ENCODE measurements around the gene RPS6KA5. TPM values are rescaled to one million over a fixed set of nuclear protein-coding genes. Genes with fewer than 3 reads are reported as not detected.

Gene RPS6KA5
- total and polyA plus RNA-seq, 9 of the 15 experiments (the other 6 are each of a cell fraction or from before 2014, with no cell fraction given): 0.88 to 7.7 (median 4.7) TPM

DNA sequence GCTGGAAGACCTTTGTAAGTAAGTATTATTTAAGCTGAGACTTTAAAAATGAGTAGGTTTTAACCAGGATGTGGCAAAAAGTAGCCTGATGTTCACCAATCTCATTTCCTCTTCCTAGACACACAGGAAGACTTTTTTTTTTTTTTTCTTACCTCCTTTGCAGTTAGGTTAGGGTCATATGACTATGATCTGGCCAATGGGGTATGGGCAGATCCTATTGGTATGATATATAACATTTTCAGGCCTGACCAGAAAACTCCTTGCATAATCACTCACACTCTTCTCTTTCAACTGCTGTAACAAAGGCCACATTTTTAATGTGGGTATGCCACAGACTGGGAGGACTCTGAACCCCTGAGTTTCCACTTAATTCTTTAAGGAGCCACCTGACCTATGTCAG lies 2.7 kb upstream of the RPS6KA5 start (continued):
- TF ChIP-seq, protein P1, sequence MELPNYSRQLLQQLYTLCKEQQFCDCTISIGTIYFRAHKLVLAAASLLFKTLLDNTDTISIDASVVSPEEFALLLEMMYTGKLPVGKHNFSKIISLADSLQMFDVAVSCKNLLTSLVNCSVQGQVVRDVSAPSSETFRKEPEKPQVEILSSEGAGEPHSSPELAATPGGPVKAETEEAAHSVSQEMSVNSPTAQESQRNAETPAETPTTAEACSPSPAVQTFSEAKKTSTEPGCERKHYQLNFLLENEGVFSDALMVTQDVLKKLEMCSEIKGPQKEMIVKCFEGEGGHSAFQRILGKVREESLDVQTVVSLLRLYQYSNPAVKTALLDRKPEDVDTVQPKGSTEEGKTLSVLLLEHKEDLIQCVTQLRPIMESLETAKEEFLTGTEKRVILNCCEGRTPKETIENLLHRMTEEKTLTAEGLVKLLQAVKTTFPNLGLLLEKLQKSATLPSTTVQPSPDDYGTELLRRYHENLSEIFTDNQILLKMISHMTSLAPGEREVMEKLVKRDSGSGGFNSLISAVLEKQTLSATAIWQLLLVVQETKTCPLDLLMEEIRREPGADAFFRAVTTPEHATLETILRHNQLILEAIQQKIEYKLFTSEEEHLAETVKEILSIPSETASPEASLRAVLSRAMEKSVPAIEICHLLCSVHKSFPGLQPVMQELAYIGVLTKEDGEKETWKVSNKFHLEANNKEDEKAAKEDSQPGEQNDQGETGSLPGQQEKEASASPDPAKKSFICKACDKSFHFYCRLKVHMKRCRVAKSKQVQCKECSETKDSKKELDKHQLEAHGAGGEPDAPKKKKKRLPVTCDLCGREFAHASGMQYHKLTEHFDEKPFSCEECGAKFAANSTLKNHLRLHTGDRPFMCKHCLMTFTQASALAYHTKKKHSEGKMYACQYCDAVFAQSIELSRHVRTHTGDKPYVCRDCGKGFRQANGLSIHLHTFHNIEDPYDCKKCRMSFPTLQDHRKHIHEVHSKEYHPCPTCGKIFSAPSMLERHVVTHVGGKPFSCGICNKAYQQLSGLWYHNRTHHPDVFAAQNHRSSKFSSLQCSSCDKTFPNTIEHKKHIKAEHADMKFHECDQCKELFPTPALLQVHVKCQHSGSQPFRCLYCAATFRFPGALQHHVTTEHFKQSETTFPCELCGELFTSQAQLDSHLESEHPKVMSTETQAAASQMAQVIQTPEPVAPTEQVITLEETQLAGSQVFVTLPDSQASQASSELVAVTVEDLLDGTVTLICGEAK (IDR thresholded peaks at IDR 0.05): 0 out of 2 replicates have a peak, but pooled peaks have one; percentile 43
- TF ChIP-seq, protein P1 (CRISPR knock-in tag; IDR thresholded peaks at IDR 0.05): no peak
- TF ChIP-seq RAD51 (IDR thresholded peaks at IDR 0.05; ENCODE audit: borderline replicate concordance, low read depth): 0 out of 2 replicates have a peak, but pooled peaks have one; percentile 44
- no peak for TF ChIP-seq CEBPG (CRISPR knock-in tag; IDR thresholded peaks at IDR 0.05)
- TF ChIP-seq CEBPG (tag; conservative IDR thresholded peaks at IDR 0.05 in 1 of 2, IDR thresholded peaks at IDR 0.05 in 1 of 2): 0 out of 4 replicates have a peak, but pooled peaks of 1 of the 2 experiments have one; percentile 13
